Epithelial cell of proximal tubule (primary cell): ENCODE results near the gene KRT3. TPM values are rescaled to one million over a fixed set of nuclear protein-coding genes. Genes with fewer than 3 reads are reported as not detected.

Experiments used
- DNase-seq: peaks from one replicate; pipeline ENCODE4 v3.0.0-alpha.2; 2011; ENCODE audit warnings: low read depth
- H3K4me3 ChIP-seq: 2 replicates; pipeline ENCODE4 v1.5.1; 2011; ENCODE audit warnings: low read depth, mild to moderate bottlenecking, low read length
- total RNA-seq: library from RNA; depleted of rRNA; stranded (reverse); fragments of >200 nt; gene quantifications from 2 replicates; pipeline ENCODE4 v1.2.3, GENCODE V29; 2015
- TF ChIP-seq, protein P1 (sequence below): conservative IDR thresholded peaks from 2 replicates; pipeline ENCODE4 v1.5.1; 2012; ENCODE audit warnings: low read depth, mild to moderate bottlenecking, low read length

The KRT3 gene
- total RNA-seq, 1 donor from 2014 or later, result 0.06 TPM

DNA sequence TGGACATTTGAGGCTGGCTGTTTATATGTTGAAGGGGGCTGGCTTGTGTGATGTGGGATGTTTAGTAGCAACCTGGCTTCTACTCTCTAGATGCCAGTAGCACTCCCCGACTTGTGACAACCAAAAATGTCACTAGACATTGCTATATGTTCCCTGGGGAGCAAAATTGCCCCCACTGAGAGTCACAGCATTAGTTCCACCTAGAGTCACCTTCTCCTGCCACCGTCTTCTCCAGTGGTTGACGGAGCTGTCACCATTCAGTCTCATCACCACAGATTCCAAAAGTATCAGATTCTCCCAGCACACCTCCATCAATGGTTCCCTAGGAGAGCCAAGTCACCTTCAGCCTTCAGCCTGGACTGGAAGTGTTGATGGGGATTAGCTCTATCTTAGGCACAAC lies 11.0 kb downstream of the KRT3 start:
- no peak overlapping the region for H3K4me3 ChIP-seq
- TF ChIP-seq, protein P1, sequence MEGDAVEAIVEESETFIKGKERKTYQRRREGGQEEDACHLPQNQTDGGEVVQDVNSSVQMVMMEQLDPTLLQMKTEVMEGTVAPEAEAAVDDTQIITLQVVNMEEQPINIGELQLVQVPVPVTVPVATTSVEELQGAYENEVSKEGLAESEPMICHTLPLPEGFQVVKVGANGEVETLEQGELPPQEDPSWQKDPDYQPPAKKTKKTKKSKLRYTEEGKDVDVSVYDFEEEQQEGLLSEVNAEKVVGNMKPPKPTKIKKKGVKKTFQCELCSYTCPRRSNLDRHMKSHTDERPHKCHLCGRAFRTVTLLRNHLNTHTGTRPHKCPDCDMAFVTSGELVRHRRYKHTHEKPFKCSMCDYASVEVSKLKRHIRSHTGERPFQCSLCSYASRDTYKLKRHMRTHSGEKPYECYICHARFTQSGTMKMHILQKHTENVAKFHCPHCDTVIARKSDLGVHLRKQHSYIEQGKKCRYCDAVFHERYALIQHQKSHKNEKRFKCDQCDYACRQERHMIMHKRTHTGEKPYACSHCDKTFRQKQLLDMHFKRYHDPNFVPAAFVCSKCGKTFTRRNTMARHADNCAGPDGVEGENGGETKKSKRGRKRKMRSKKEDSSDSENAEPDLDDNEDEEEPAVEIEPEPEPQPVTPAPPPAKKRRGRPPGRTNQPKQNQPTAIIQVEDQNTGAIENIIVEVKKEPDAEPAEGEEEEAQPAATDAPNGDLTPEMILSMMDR, result no peak
- no peak for DNase-seq

DNA sequence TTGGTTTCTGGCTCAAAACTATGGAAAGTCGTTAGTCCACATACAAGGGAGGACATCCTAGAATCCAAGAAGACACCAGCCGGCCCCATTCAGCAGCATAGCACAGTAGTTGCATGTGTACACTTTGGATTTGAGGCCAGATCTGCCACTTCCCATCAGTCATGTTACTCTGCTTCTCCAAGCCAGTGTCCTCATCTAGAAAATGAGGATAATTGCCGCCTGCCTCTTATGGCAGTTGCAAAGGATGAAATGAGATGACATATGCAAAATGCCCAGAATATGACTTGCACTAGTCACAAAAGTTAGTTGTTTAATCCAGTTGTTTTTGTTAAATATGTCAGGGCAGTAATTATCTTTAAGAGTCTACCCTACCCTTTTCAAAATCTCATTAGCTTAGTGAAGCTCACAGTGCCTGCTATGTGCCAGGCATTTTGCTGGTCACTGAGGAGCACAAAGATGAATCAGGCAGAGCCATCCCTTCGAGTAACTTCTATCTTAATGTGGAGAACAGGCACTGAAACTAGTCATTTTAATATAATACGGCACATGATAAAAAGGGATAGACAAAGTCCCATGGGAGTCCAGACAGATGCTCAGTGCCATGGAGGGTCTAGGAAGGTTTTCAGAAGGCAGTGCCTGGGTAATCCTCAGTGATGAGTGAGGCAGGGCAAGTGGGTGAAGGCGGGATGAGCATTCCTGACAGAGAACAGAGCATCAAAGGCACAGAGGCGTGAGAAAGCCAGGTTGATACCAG lies 12.2 kb downstream of the KRT3 start:
- TF ChIP-seq, protein P1, result no peak
- no peak for DNase-seq
- H3K4me3 ChIP-seq, result no peak overlapping the region

DNA sequence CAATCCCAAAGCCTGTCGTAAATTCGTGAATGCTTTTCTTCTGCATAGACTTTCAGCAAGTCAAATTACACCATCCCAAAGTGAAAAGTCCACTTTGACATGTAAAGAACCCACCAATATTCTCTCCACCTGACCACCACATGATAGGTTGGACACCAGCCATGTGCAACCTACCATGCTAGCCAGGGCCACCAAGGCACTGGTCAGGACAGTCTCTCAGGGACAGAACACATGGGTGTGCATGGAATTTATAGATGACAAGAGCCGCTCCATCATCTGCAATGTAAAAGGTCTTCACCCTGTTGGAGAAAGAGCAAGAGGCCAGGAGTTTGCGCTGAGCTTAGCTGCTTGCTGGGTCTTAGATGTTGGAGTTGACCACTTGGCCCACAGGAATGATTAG lies 13.4 kb downstream of the KRT3 start:
- no peak overlapping the region for H3K4me3 ChIP-seq
- TF ChIP-seq, protein P1, result no peak
- no peak for DNase-seq

DNA sequence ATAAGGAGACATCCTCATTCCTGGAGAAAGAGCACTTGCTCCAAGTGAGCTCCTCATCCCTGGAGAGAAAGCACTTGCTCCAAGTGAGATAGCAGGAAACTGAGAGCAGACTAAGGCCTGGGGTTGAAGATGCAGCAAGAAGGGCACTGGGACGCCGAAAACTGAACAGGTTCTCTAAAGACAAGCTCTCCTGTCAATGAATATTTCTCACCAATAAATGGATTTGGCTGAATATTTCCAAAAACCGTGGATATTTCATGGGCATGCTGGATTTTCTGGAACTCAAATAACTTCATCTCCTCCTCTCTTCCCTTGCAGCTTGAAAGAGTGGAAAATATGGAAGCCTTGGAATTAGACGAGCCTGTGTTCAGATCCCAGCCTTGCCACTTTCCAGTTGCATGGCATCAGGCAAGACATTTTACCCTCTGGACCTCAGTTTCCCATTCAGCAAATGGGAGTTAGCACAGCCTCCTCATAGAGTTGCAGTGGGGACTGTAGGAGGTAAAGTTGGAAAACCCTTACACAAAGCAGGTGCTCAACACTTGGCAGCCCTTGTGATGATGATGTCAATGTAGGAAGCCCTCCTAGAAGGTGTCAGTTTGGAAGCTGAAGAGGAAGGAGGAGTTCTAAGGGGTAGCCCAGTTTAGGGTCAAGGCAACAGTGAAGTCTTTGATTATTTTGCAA lies 14.4 kb downstream of the KRT3 start:
- TF ChIP-seq, protein P1, result no peak
- DNase-seq, result no peak
- no peak overlapping the region for H3K4me3 ChIP-seq

DNA sequence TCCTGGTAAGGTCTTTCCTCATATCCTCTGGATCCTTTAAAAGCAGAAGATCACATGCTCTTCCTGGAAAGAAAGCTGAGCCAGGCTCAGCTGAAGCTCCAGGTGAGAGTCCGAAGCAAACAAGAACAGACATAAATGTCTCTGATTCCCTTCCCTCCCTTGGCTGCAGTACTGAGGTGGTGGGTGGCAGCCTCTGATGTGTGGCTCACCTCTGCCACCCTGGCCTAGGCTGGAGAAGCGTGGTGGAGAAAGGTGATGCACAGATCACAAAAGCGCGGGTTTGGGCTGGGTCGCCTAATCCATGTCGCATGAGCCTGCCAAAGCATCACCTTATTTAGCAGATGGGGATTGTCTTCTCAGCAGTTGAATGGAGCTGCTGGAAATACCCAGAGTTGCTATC lies 16.0 kb downstream of the KRT3 start:
- no peak overlapping the region for H3K4me3 ChIP-seq
- no peak for DNase-seq
- TF ChIP-seq, protein P1, result no peak

DNA sequence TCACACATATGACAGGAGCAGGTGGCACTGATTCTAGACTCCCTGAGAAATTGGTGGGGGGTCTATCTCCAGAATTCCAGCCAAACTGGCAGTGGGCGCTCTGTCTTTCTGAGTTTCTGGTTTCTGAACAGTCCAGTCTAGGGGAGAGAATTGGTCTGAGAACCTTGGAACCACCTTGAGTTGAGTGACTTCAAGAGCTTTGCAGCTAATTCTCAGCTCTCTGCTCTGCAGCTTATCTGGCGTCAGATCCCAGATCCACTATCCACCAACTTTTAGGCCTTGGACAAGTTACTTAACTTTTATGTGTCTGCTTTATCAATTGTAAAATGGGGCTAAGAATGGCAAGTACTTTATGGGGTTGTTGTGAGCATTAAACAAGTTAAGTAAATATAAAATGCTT lies 17.1 kb downstream of the KRT3 start:
- no peak for DNase-seq
- TF ChIP-seq, protein P1, result no peak
- no peak overlapping the region for H3K4me3 ChIP-seq
